Brain pericyte (primary cell): ENCODE data around the gene ZNHIT3.
"Not testable (repeated sequence)": the region's sequence is repeated elsewhere in the genome, so short reads cannot be mapped to it uniquely, and the experiment has no call there.

Experiments
- DNase-seq: peaks from one replicate; pipeline ENCODE4 v3.0.0-alpha.2; 2012; ENCODE audit warnings: low read depth, low spot score

Gene ZNHIT3

GRCh38 chr17:36486204-36487194, at the start of gene ZNHIT3:
ZNHIT3 (plus strand) TSS chr17:36486681; CDS start chr17:36486700, 19 bp downstream.
- DNase-seq, result peak; percentile 75

DNA sequence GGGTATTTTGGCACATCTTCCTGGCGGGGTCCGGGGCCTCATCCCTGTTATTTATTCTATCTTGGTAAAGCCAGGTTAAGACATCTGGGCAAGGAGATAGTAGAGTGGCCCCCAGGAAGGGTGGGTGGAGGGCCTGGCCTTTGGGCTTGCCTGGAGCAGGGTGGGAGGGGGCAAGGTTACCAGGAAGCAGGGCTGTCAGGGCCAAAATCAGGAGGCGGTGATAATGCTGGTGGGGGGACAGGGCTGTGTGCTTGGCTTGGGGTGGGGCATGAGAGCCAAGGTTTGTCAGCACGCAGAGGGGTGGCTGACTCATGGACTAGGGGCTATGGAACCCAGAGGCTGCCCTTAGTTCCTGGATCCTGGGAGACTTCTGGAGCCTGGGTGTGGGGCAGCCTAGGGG, 44.7 kb upstream of the ZNHIT3 start:
- not testable (repeated sequence) for DNase-seq

GRCh38 chr17:36443777-36444176, 42.7 kb upstream of the ZNHIT3 start:
- DNase-seq, result no peak

- DNase-seq, result not testable (repeated sequence)
Measured at GRCh38 chr17:36449997-36450396, 36.5 kb upstream of the ZNHIT3 start.

GRCh38 chr17:36452888-36453287, 33.6 kb upstream of the ZNHIT3 start:
- not testable (repeated sequence) for DNase-seq

DNA sequence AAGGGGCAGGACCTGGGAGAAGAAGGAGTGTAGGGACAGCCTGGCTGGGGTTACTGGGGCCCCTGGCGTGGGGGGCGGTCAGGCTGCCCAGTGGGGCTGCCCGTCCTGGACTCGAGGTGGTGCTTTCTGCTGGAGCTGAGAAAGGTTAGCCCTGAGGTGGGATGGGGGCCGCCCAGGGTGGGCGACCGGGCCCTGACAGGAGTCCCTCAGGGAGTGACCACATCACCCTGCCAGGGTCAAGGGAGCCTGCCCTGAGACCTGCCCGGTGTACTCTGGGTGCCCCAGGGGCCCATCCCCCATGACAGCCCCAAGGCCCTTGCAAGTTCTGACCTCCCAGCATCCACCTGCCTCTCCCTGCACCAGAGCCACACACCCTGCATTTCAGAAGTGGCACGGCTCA, 28.8 kb upstream of the ZNHIT3 start:
- not testable (repeated sequence) for DNase-seq

DNA sequence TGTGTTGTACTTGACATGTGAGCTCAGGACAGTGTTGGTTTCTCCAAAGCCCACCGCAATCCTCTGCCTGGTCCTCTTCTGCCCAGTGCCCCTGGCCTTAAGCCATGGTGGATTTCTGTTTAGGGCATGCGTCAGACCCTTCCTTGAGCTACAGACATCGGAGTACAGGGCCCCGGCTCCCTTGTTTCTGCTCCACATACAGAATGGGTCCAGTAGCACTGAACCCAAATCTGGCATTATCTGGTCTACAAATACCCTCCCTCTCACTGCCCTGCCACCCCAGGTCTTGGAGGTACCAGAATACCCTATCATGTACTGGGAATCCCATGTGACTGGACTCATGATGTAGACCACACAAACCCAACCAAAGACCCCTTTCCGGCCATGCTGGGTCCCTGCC, 27.4 kb upstream of the ZNHIT3 start:
- DNase-seq, result no peak

- DNase-seq, result no peak
Measured at GRCh38 chr17:36459601-36460000, 26.9 kb upstream of the ZNHIT3 start.

- no peak for DNase-seq
Measured at GRCh38 chr17:36460265-36460937, 26.1 kb upstream of the ZNHIT3 start.

DNA sequence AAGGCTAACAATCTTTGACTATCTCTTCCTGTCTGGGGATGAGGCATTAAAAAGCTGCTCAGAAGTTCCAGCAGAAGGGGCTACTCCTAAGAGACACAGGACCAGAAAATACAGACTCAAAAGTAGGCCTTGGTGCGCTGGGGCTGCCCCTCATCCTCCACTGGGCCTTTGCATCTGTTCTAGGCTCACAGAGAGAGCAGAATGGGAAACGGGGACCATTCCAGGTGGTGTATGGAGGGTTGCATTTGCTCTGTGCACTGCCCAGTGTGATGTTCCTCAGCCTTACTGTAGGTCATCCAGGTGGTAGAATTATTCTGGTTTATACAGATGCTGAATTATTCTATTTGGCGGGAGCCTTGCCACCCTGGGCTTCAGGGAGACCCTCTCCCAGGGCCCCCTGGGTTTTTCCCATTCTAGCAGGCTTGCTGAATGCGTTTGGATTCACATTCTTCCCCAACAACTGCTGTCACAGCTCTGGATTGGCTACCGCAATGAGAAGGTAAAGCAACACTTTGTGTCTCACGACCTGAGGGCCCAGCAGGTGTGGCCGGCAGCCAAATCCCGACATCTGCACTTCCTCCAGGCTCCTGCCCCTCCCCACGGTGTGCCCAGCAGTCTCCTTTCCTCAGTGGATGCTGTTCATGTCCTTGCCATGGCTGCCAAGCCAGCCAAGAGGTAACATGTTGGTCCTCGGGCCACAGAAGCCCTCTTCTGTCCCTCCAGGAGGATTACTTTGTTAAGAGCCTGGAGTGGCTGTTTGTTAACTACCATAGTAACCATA, 25.0 kb upstream of the ZNHIT3 start:
- DNase-seq, result no peak

GRCh38 chr17:36463916-36464764, 22.3 kb upstream of the ZNHIT3 start:
- no peak for DNase-seq

DNA sequence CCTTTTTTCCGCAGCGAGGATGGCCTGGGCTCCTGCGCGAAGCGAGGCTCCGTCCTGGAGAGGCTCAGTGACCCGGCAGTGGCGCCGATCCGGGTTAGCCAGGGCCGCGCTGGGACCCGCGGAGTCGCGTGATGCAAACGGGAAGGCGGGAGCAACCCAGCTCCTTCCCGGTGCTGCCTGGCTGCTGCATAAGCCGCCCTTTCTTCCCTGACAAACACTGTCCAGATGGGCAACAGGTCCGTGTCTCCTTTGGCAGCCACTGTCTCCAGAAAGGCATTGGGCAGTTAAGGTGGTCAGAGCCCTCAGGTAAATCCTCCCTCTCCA, 21.8 kb upstream of the ZNHIT3 start:
- DNase-seq, result no peak

DNA sequence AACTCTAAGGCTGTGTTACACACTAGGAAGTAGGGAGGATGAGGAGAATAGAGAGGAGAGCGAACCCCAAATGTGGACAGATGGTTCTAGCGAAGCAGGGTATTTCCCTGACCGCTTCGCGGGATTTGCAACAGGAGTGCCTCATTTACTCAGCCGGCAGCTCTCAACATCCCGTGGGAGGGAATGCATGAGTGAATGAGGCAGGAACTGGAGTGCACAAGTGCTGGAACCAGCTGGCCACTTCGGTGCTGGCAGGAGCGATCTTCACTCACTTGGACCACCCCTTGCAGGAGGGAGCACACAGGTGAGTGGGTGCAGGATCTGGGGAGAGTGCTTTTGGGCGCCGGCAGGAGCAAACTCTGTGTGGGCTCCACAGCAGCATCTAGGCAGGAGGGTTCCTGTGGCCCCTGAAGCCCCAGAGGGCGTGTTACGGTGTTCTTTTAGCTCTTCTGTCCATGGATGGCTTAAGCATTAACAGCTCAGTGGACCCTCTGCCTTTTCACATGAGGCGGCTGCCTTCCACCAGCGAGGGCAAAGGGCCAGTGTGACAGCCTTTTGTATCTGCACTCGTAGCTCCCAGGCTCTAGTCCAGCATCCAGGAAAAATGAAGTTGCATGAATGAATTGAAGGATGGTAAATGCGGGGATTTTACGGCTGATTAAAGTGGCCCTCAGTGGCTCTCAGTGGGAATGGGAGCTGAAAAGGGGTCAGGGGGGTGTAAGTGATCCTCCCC, 17.4 kb upstream of the ZNHIT3 start:
- DNase-seq, result no peak

DNA sequence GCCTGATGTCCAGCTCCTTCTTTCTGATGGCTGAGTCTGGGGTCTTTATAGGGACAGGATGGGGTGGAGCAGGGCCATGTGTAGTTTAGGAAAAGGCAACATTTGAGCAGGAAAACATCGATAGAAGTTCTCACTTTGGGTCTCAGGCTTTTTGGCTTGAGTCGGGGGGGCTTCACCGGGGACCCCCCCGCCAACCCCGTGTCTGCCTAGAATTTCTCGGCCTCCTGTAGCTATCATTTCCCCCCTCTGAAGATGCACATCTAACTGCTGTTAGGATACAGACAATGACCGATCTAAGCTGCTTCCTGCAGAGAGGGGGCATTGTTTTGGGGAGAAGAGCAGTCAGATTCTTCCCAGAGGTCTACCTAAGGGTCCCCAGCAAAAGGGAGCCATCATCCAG, 16.7 kb upstream of the ZNHIT3 start:
- DNase-seq, result no peak

- DNase-seq, result no peak
Measured at GRCh38 chr17:36470499-36470898, 16.0 kb upstream of the ZNHIT3 start.

GRCh38 chr17:36474571-36474970, 11.9 kb upstream of the ZNHIT3 start:
- DNase-seq, result no peak

- DNase-seq, result no peak
Measured at GRCh38 chr17:36475346-36475970, 11.0 kb upstream of the ZNHIT3 start.

GRCh38 chr17:36481829-36482228, 4.7 kb upstream of the ZNHIT3 start:
- DNase-seq, result no peak

DNA sequence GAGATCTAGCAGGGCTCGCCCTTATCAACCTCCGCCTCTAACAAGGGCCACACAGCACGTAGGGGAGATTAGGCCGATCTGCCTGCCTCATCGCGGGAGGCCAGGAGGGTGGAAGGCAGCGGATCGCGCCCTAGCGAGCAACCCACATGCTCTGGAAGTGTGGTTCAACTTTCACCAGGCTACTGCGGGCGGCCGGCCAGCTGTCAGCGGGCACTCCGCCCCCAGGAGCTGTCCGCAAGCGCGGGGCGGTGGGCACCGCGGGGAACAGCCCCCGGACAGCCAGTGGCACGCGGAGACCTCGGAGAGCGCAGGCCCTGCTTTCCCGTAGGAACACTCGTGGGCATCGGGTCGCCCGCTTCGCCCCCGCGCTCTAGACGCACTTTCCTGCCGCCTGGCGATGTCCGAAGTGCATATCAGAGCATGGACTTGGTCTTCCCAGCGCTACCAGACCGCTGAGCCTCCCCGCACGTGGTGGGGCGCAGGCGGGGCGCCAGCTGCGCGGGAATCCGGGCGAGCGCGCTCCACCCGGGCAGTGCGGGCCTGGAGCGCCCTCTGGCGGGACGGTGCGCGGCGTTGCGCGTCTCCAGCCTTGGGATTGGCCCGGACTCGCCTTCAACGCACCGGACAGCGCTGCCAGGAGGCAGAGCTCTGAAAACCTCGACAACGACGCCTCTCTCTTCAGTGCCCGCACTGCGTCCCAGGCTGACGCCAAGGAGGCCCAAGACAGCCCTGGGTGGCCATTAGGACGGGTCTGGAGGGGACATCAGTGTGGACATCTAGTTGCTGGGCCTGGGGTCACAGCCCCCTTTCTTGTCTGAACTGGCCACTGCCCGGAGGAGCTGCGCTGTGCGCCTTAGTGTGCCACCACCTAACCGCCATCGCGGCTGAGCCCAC, 3.6 kb upstream of the ZNHIT3 start:
- peak; percentile 33 for DNase-seq
